ENCODE data around the gene HLA-F. TPM values are rescaled to one million over a fixed set of nuclear protein-coding genes. Genes with fewer than 3 reads are reported as not detected.

Gene HLA-F
- total and polyA plus RNA-seq, 12 donors, result 24.0 to 191 (median 31.9) TPM

GRCh38 chr6:29678114-29678513, 45.1 kb upstream of the HLA-F start:
- Histone ChIP-seq H3K27ac (peak overlapping the region in 1 of 10 donors; percentile 8), H3K4me3 (no peak overlapping the region), H3K36me3 (no peaks in the 10 kb centered on the region), H3K27me3 (peaks cover 0 to 14% (median 0%) of the 10 kb centered on the region in 7 donors), H3K4me1 (peaks cover 0 to 6% (median 0%) of the 10 kb centered on the region in 9 donors), H3K9me3 (no peaks in the 10 kb centered on the region)
- DNase-seq, result no peak
- intact Hi-C loops (cut with DNase I), result no loop called here
- TF ChIP-seq, protein P1, sequence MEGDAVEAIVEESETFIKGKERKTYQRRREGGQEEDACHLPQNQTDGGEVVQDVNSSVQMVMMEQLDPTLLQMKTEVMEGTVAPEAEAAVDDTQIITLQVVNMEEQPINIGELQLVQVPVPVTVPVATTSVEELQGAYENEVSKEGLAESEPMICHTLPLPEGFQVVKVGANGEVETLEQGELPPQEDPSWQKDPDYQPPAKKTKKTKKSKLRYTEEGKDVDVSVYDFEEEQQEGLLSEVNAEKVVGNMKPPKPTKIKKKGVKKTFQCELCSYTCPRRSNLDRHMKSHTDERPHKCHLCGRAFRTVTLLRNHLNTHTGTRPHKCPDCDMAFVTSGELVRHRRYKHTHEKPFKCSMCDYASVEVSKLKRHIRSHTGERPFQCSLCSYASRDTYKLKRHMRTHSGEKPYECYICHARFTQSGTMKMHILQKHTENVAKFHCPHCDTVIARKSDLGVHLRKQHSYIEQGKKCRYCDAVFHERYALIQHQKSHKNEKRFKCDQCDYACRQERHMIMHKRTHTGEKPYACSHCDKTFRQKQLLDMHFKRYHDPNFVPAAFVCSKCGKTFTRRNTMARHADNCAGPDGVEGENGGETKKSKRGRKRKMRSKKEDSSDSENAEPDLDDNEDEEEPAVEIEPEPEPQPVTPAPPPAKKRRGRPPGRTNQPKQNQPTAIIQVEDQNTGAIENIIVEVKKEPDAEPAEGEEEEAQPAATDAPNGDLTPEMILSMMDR (IDR thresholded peaks at IDR 0.05), result no peak
- WGBS, 2 donors, result 89 to 93% methylated on average over 5 of the region's 5 CpGs
- ATAC-seq, result no peak

- peak overlapping the region in 2 of 10 donors; percentile 25 to 61 for H3K27ac ChIP-seq
- 68 to 71% methylated on average over 13 of the region's 13 CpGs for WGBS, 2 donors
- no peaks in the 10 kb centered on the region for H3K36me3 ChIP-seq
- intact Hi-C loops (cut with DNase I), result no loop called here
- peak overlapping the region in 2 of 10 donors; percentile 46 to 53 for H3K4me3 ChIP-seq
- peaks cover 0 to under 1% (median 0%) of the 10 kb centered on the region in 11 donors for H3K9me3 ChIP-seq
- peaks cover 0 to 6% (median 0%) of the 10 kb centered on the region in 9 donors for H3K4me1 ChIP-seq
- TF ChIP-seq, protein P1 (IDR thresholded peaks at IDR 0.05), result no peak
- H3K27me3 ChIP-seq, result peaks cover 0 to 14% (median 0%) of the 10 kb centered on the region in 7 donors
- DNase-seq, result no peak
- ATAC-seq, result peak in 3 of 8 donors; percentile 10 to 40 (median 35)
Measured at GRCh38 chr6:29679962-29680361, 43.3 kb upstream of the HLA-F start.

GRCh38 chr6:29680416-29680815, 42.8 kb upstream of the HLA-F start:
- H3K9me3 ChIP-seq, result peaks cover 0 to 2% (median 0%) of the 10 kb centered on the region in 11 donors
- DNase-seq (no peak), ATAC-seq (peak in 4 of 8 donors; percentile 9 to 40 (median 29))
- peaks cover 0 to 6% (median 0%) of the 10 kb centered on the region in 9 donors for H3K4me1 ChIP-seq
- peaks cover 0 to 14% (median 0%) of the 10 kb centered on the region in 7 donors for H3K27me3 ChIP-seq
- H3K27ac ChIP-seq, result peak overlapping the region in 3 of 10 donors; percentile 10 to 61 (median 25)
- WGBS, 2 donors, result 88 to 92% methylated on average over 24 of the region's 24 CpGs
- TF ChIP-seq, protein P1 (IDR thresholded peaks at IDR 0.05), result no peak
- peak overlapping the region in 4 of 10 donors; percentile 17 to 53 (median 46) for H3K4me3 ChIP-seq
- no peaks in the 10 kb centered on the region for H3K36me3 ChIP-seq
- intact Hi-C loops (cut with DNase I), result no loop called here

DNA sequence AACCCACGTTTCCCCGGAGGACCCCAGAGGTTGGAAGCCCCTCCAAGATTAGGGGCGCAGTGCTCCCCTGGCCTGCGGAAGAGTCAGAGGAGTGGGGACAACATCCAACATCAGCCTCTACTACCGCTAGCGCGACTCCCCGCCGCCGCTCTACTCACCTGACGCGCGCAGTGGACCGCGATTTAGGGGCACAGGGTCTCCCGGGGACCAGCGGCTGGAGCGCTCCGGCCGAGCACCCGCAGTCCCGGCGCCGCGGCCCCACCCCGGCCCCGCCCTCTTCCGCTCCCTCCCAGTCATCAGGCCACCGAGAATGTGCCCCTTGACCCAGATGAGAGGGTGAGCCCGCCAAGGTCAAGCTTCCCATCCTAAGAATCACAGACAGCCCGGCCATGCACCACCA, 42.3 kb upstream of the HLA-F start, which contains the start of gene ZFP57:
ZFP57 (minus strand) TSS at position 249 of the 400 bp plus-strand sequence. CDS start 4,149 bp downstream, outside the sequence.
- H3K36me3 ChIP-seq, result no peaks in the 10 kb centered on the region
- TF ChIP-seq, protein P1 (IDR thresholded peaks at IDR 0.05), result no peak
- intact Hi-C loops (cut with DNase I), result no loop called here
- peaks cover 0 to 14% (median 0%) of the 10 kb centered on the region in 7 donors for H3K27me3 ChIP-seq
- H3K27ac ChIP-seq, result peak within 1 kb of the TSS in 3 of 10 donors; percentile 10 to 61 (median 25)
- ATAC-seq (peak in 5 of 8 donors; percentile 27 to 67 (median 41)), DNase-seq (no peak)
- H3K4me3 ChIP-seq, result peak within 1 kb of the TSS in 4 of 10 donors; percentile 17 to 53 (median 46)
- peaks cover 0 to 6% (median 0%) of the 10 kb centered on the region in 9 donors for H3K4me1 ChIP-seq
- 80 to 84% methylated on average over 31 of the region's 31 CpGs for WGBS, 2 donors
- peaks cover 0 to 2% (median 0%) of the 10 kb centered on the region in 11 donors for H3K9me3 ChIP-seq
